LNCAP (cell line): Measurements from ENCODE around the gene PTCHD1.

Source experiments
- TF ChIP-seq, protein P1 (sequence below): fragments of 450-650 bp; IDR thresholded peaks from 2 replicates; pipeline ENCODE4 v1.5.1; 2017; ENCODE audit warnings: mild to moderate bottlenecking

PTCHD1 gene

DNA sequence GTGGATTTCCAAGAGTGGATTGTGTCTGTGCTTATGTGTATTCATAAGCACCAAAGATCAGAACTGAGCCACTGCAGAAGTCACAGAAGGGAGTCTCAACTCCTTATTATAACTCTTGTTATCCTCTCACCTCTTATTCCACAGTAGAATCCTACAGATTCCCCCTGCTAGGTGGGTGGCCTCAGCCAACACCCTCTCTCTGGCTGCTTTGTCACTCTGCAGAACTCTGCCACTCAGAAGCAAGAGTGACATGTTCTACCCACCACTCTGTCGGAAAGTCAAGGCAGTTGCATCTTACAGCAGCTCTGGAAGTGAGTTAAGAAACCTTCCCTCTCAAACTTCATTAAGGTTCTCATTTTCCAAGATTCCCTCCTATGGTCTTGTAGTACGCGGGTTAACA is 41.9 kb downstream of the PTCHD1 start:
- TF ChIP-seq, protein P1, sequence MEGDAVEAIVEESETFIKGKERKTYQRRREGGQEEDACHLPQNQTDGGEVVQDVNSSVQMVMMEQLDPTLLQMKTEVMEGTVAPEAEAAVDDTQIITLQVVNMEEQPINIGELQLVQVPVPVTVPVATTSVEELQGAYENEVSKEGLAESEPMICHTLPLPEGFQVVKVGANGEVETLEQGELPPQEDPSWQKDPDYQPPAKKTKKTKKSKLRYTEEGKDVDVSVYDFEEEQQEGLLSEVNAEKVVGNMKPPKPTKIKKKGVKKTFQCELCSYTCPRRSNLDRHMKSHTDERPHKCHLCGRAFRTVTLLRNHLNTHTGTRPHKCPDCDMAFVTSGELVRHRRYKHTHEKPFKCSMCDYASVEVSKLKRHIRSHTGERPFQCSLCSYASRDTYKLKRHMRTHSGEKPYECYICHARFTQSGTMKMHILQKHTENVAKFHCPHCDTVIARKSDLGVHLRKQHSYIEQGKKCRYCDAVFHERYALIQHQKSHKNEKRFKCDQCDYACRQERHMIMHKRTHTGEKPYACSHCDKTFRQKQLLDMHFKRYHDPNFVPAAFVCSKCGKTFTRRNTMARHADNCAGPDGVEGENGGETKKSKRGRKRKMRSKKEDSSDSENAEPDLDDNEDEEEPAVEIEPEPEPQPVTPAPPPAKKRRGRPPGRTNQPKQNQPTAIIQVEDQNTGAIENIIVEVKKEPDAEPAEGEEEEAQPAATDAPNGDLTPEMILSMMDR, result no peak

DNA sequence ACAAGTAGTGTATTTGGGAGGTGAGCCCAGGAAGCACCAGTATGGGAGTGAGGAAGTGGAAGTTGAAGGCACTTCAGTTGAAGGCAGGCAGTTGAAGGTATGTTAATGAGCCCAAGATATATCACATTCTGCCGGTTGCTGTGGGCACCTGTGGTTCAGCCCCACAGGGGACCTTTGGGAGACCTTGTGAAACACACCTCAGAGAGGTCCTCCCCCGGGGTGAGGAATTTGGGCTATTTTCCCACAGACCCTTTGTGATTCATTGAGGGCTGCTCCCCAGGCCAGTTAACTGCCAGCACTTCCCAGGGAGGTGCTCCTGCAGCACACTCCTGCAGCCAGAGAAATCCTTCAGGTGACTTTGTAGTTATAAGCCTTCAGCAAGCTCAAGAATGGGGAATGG is 45.9 kb downstream of the PTCHD1 start:
- TF ChIP-seq, protein P1, result no peak

DNA sequence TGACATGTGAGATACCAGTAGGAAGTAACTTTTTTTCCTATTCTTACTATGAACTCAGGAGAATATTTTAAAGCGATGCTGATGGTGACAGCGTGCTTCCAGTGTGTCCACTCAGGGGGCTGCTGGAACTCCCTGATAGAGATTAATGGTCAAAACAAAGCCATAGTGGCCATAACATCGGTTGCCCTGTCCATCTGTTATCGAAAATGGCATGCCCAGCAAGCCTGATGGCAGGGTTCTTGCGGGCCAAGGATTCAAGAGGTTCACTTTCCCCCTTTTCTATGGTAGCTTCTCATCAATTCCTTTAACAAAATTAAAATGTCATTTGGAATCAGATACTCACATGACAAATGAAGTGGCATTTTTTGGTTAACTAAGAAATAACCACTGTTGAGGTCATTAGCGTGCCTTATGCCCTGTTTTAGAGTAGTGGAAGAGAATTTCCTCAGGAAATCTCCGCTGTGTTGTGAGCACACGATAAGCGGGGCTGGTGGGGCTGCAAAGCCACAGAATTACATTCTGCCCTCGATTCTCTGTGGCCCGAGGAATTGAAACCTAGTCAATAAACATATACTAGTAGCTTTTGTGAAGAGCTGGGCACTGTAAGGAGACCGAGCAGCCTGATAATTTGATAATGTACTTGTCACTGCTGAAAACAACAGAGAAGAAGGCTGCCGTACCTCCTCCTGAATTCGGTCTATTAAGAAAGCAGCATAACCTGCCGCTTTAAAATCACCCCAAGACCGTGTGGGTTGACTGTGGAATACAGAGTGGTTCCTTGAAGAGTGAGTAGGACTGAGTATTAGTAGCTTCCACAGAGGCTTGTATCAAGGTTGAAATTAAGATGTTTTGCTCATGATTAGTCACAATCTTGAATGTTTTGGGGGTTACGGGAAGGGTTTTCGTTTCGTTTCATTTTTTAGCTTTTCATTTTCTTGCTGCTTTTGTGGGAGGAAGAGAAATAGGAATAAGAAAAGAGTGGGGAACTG is 46.7 kb downstream of the PTCHD1 start:
- TF ChIP-seq, protein P1, result no peak

DNA sequence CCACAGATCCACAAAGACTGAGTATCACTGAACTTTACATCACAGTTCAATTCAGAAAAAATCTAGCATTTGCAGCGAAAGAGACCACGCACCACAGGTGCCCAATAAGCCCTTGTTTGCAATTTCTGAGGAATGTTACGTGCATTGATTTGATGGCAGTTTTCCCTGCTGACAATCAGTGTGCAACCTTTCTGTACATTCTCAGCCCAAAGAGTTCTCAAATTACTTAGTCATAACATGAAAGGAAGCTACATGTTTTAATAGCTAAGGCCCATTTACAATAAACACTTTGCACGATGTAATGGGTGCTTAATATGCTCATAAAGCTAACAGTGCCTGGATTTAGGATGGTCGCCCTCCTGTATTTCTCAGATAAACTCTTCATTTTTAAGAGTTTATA is 47.9 kb downstream of the PTCHD1 start:
- TF ChIP-seq, protein P1, result no peak

DNA sequence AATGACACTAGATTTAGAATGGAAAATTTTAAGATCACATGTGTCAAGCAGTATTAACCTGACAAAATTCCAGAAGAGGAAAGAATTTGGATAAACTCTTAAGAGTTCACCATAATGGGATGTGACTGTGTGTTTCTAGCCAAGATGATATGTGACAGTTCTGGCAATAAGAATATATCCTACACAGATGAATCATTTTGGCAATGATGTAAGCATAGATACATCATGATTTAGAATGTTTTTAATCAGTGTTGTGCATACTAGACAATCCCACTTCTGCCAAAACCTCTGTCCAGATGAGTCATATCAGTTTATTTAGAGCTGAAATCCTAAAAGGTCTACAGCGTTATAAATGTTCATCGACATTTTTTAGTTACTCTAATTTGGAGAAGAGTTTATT is 48.8 kb downstream of the PTCHD1 start:
- TF ChIP-seq, protein P1, result no peak

DNA sequence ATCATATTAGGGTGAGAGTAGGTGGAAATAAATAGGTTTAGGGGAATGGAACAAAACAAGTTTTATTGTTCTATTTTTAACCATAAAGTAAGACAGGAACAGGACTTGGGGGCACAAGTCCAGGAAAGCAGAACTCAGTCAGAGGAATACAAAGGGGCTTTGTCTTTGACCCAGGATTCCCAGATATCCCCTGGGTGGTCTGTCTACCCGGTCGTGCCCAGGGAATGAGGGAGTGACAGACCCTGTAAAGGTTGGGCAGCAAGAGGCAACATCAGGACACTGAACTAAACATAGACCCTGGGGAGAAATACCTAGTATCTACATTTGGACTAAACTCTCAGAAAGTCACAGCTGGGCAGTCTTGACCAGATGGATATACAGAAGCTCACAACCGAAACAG is 50.6 kb downstream of the PTCHD1 start:
- TF ChIP-seq, protein P1, result no peak

DNA sequence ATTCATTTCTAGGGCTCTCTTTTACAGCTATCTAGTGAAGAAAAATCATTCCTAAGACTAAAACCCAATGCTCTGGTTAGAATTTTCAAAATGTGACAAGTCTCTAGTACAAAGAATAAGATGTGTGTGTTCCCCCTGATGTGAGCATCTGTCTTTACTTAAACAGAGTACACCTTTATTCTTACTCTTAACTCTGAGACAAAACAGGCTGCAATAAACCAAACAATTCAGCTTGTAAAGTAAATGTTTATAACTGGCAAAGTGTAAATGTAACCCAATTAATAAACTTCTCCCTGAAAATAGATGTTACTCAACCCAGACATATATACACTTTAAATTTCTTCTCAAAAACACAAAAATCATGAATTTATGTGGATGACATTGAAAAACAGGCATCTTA is 51.6 kb downstream of the PTCHD1 start:
- TF ChIP-seq, protein P1, result no peak
